ENCODE measurements around the gene ATP6V1C2.

GRCh38 chr2:10704034-10704594, 17.3 kb upstream of the ATP6V1C2 start:
- TF ChIP-seq CTCF (IDR thresholded peaks at IDR 0.05) (no peak), POLR2A (IDR thresholded peaks at IDR 0.05) (no peak)

All from lower leg skin (tissue), 3 donors.